ENCODE measurements around the gene GTF3C4.
A peak's percentile ranks its signal among the peaks of the same experiment; 100 is the strongest.

The GTF3C4 gene, protein sequence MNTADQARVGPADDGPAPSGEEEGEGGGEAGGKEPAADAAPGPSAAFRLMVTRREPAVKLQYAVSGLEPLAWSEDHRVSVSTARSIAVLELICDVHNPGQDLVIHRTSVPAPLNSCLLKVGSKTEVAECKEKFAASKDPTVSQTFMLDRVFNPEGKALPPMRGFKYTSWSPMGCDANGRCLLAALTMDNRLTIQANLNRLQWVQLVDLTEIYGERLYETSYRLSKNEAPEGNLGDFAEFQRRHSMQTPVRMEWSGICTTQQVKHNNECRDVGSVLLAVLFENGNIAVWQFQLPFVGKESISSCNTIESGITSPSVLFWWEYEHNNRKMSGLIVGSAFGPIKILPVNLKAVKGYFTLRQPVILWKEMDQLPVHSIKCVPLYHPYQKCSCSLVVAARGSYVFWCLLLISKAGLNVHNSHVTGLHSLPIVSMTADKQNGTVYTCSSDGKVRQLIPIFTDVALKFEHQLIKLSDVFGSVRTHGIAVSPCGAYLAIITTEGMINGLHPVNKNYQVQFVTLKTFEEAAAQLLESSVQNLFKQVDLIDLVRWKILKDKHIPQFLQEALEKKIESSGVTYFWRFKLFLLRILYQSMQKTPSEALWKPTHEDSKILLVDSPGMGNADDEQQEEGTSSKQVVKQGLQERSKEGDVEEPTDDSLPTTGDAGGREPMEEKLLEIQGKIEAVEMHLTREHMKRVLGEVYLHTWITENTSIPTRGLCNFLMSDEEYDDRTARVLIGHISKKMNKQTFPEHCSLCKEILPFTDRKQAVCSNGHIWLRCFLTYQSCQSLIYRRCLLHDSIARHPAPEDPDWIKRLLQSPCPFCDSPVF

GRCh38 chr9:132670457-132671391, at the start of gene GTF3C4:
TSS of gene GTF3C4 (plus strand) at chr9:132670464. CDS start at chr9:132670599, 135 bp downstream.
- peak; percentile 6 to 22 (median 16) for DNase-seq (ENCODE audit: low read depth in 3 of 3)

DNA sequence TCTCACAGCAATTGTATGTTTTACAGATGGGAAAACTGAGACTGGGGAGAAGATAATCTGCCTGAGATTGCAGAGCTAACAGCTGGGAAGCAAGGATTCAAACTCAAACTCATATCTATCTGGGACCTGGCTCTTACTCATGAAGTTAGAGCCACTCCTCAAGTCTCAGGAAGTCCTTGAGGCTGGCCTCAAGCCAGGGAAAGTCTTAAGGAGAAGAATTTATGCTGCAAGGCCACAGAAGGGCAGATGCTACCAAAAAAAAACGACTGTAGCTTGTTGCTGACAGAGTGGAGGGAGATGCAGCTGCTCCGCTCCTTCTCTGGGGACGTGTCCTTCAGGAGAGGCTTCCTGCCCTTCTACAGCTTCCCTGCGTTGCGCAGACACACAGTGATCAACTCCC, 48.1 kb upstream of the GTF3C4 start:
- no peak for DNase-seq (ENCODE audit: low read depth in 3 of 3)

- DNase-seq (ENCODE audit: low read depth in 3 of 3) = no peak
Measured at GRCh38 chr9:132626285-132626684, 44.0 kb upstream of the GTF3C4 start.

DNA sequence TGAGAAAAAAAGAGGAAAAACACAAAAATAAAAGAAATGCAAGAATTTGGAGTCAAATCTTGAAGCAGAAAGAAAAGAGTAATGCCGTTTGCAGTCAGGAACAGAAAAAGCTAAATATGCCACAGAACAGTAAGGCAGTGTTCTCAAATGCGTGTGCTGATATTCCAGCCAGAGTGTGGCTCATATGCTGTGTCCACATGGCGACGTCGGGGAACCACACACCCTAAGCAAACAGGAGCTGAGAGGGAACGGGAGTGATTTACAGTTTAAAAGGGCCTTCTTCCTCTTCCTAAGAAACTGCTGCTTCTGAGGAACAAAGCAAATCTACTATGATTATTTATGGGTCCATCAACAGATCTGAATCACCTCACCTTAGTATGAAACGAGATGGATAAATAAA, 43.2 kb upstream of the GTF3C4 start:
- DNase-seq (ENCODE audit: low read depth in 3 of 3) = no peak

DNA sequence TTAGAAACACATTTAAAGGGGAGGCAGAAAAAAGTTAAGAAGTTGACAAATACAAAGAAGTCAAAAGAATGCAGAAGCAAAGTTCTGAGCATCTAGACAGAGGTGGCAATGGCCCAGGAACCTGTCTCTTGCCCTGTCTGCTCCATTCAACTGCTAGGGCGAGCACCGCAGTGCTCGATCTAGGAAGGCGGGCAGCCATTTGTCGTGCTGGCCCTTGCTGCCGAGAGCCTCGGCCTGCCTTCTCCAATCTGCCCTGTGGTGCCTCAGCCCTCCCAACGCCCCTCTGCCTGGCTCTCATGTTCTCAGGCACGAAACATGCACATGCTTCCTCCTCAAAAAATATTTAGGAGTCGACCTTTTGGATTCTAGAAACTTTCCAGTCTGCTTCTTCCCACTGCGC, 42.7 kb upstream of the GTF3C4 start:
- DNase-seq (ENCODE audit: low read depth in 3 of 3) = no peak

DNA sequence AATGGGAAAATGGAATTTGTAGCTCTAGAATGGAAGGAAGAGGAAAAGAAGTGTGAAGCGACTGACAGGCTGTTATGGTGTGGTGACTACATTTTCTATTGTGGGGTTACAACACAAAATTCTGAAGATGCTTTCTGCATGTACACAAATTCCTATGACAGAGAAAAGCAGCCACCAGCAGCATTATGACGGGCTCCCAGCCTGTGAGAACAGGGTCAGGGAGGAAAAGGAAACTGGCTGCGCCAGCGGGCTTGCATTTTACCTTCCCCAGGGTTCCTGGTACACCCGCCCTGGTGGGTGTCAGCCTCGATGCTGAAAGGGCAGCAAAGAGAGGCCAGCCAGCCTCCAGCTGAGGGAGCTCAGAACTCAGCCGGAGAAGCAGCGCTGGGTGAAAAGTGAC, 41.5 kb upstream of the GTF3C4 start:
- DNase-seq (ENCODE audit: low read depth in 3 of 3) = no peak

DNA sequence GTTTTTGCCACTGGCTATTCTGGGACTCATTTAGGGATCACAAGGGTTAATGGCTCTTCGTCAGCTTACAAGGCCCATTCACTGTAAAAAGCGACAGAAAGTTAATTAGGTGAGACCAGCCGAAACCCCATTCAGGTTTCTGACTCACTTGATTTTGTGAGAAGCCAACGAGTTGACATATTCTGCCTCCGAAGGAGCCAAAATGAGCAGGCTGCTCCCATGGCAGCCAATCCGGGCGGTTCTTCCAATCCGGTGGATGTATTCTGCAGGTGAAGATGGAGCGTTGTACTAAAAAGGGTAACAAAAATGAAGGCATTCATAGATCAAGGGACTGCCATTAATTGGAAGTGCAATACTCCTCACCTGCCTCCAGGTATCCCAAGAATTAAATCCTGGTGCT, 40.1 kb upstream of the GTF3C4 start:
- DNase-seq (ENCODE audit: low read depth in 3 of 3) = no peak

GRCh38 chr9:132630811-132631210, 39.5 kb upstream of the GTF3C4 start:
- DNase-seq (ENCODE audit: low read depth in 3 of 3) = no peak

DNA sequence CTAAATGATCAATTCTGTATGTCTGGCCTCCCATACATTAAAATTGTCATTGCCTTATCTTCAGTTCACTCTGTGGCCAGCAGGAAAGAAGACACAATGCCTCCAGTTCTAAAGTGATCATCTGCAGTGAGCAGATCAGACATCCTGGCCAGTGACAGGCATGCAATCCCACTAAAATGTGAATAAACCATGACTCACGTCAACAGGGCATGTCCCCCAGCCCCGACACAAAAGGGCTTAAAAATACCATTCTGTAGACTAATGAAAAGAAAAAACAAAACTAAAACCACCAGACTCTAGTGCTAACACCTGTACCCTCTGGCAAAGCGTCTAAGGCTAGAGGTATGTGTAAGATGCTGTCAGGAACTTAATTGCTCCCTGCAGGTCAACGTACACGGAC, 39.0 kb upstream of the GTF3C4 start:
- DNase-seq (ENCODE audit: low read depth in 3 of 3) = no peak

DNA sequence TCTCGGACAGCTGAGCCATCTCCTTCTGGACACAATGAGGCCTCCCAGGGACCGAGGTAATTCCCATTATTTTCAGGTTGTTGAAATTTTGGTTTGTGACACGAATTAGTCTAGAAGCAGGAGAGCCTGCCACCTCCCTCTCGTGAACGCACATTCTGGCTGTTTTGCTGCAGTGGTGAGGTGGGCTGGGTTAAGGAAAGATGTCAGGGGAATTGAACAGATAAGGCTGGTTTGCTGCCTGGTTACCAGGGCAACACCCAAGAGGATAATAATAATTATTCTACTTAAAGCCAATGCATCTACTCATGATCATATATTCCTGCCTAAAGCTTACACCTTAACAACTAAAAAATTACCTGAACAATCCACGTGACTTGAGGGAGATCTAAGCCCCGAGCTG, 38.6 kb upstream of the GTF3C4 start:
- no peak for DNase-seq (ENCODE audit: low read depth in 3 of 3)

DNA sequence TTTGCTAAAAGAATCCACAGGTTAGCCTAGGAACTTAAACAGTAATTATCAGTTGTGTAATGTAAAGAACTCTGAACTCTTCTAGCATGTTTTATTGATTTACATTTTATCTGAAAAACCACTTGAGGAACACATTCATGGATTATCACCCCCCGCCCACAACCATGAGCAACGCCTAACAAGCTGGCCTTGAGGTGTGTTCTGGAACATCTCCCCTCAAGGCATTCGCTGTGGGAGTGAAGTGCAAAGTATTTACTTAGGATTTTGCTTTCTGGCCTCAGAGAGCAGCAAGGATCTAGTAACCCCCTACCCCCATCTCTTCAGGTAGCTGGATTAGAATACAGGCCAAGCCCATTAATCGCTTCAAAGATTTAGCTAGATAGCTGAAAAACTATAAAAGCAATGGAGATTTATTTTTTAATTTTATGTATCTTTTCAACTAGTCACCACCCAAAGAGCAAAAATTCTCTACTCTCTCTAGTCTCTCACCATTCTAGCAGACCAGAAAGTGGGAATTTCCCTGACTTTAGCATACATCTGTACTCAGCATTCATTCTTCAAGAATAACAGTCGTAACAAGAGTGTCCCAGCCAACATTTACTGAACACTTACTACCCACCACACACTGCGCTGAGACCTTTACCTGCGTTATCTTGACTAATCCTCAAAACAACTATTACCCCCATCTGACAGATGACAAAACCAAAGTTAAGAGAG, 37.7 kb upstream of the GTF3C4 start:
- DNase-seq (ENCODE audit: low read depth in 3 of 3) = no peak

DNA sequence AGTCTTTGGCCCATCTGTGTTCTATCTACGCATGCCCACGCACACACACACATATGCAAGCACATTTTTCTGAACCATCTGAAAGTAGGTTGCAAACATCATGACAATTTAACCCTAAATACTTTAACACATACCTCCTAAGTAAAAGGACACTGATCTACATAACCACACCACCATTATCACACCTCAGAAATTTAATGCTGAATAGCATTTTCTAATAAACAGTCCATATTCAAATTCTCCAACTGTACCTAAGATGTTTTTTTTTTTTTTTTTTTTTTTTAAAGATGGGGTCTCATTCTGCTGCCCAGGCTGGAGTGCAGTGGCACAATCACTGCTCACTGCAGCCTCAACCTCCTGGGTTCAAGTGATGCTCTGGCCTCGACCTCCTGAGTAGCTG, 35.9 kb upstream of the GTF3C4 start:
- DNase-seq (ENCODE audit: low read depth in 3 of 3) = no peak

- no peak for DNase-seq (ENCODE audit: low read depth in 3 of 3)
Measured at GRCh38 chr9:132637351-132637750, 32.9 kb upstream of the GTF3C4 start.

- DNase-seq (ENCODE audit: low read depth in 3 of 3) = no peak
Measured at GRCh38 chr9:132637801-132638200, 32.5 kb upstream of the GTF3C4 start.

DNA sequence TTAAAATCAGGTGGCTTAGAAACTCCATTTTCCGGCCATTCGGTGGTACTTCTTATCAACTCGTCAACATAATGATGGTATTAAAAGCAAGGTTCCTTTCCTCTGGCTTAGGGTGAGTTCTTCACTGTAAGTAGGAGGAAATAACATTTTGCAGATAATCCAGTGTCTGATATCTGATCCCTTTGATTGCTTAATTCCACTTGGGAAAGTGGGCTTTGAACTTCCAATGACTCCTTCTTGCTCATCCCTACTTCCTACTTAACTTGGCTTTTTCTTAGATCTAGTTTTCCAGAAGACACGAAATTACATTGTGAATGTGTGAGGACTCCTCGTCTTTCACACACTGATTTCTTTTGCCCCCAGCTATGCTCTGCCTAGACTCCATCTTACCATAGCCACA, 32.0 kb upstream of the GTF3C4 start:
- DNase-seq (ENCODE audit: low read depth in 3 of 3) = no peak

GRCh38 chr9:132639322-132639721, 30.9 kb upstream of the GTF3C4 start:
- no peak for DNase-seq (ENCODE audit: low read depth in 3 of 3)

DNA sequence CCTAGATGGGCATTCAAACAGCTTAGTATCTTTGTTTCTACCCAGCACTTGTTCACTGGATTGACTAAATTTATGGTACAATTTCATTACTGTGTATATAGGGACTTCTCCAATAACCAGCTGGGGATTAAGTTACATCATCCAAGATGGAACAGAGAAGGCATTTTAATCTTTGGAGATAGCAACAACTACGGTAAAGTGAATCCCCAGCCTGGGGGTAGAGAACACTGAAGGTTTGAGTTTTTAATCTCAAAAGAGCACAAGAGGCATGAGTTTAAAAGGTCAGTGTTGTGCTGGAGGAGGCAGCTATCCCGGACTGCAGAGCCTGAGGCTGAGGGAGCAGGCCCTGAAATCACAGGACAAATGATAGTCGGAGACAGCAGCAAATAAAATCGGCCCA, 29.0 kb upstream of the GTF3C4 start:
- no peak for DNase-seq (ENCODE audit: low read depth in 3 of 3)

DNA sequence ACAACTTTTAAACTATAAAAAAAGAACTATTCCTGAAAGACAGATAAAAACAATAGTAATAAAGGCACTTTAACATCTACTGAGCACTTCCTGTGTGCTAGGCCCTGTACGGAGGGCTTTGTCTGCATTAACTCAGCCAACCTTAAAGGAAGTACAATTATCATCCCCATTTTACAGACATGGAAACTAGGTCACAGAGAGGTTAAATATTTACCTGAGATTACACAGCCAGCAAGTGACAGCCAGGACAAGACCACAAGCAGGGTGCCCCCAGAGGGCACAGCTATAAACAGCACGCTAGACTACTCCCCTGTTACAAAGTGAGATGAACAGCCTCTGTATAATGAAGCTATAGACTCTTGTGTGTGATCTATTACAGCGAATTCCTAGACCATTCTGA, 26.0 kb upstream of the GTF3C4 start:
- DNase-seq (ENCODE audit: low read depth in 3 of 3) = no peak

- DNase-seq (ENCODE audit: low read depth in 3 of 3) = no peak
Measured at GRCh38 chr9:132645306-132645705, 25.0 kb upstream of the GTF3C4 start.

DNA sequence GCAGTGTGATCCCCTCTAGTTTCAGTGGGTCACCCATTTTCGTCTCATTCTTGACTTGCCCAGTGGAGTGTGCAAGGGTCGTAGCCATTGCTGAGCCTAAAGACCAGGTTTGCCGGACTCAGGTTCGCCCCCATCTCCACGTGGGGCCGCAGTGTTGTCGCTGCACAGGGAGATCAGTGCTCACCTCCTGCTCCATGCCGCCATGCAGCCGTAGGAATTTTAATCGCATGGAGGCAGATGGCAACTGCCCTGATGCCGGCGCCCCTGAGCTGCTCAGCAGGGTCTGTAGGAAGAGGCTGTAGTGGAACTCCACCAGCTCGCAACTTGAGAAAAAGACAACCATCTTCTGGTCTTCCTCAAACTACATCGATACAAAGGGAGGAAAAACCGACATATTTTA, 24.6 kb upstream of the GTF3C4 start:
- no peak for DNase-seq (ENCODE audit: low read depth in 3 of 3)

GRCh38 chr9:132646726-132647125, 23.5 kb upstream of the GTF3C4 start:
- no peak for DNase-seq (ENCODE audit: low read depth in 3 of 3)
